Central memory CD8-positive, alpha-beta T cell (primary cell): ENCODE results near the gene PRTN3.
"Not testable (repeated sequence)": the region's sequence is repeated elsewhere in the genome, so short reads cannot be mapped to it uniquely, and the experiment has no call there.

ENCODE experiments used
- ATAC-seq: fragments of 150-1000 bp; cut with Tn5 transposase; replicated peaks from 2 replicates; pipeline ENCODE4 v1.10.0; 2022; ENCODE audit warnings: mild to moderate bottlenecking, moderate FRiP score, moderate number of reproducible peaks; ENCODE audit not compliant: poor library complexity, severe bottlenecking; ENCODE audit errors: extremely low read depth
- DNase-seq, 2 donors: peaks; one replicate each; pipeline ENCODE4 v3.0.0; 2021; ENCODE audit warnings: low spot score in 2 of 2
- H3K27ac Mint-ChIP-seq: one replicate; pipeline ENCODE4 v1.8.0; 2022; ENCODE audit warnings: low read depth, mild to moderate bottlenecking, moderate library complexity, mixed read lengths
- H3K27me3 Mint-ChIP-seq: one replicate; pipeline ENCODE4 v1.8.0; 2022; ENCODE audit warnings: mixed read lengths
- H3K36me3 Mint-ChIP-seq: one replicate; pipeline ENCODE4 v1.8.0; 2022; ENCODE audit warnings: mild to moderate bottlenecking, moderate library complexity, mixed read lengths; ENCODE audit not compliant: insufficient read depth
- H3K4me1 Mint-ChIP-seq: one replicate; pipeline ENCODE4 v1.8.0; 2022; ENCODE audit warnings: mixed read lengths
- H3K4me3 Mint-ChIP-seq: one replicate; pipeline ENCODE4 v1.8.0; 2022; ENCODE audit warnings: mild to moderate bottlenecking, moderate library complexity, mixed read lengths
- H3K9me3 Mint-ChIP-seq: one replicate; pipeline ENCODE4 v1.8.0; 2022; ENCODE audit warnings: mixed read lengths

PRTN3 gene

GRCh38 chr19:871446-872265 is 30.9 kb downstream of the PRTN3 start:
- Mint-ChIP-seq H3K9me3 (no peaks in the 10 kb centered on the region), H3K27me3 (no peaks in the 10 kb centered on the region), H3K4me1 (peaks cover 7% of the 10 kb centered on the region), H3K27ac (peak overlapping the region; percentile 82), H3K36me3 (peaks cover 24% of the 10 kb centered on the region), H3K4me3 (peak overlapping the region; percentile 65)
- DNase-seq (no peak), ATAC-seq (no peak)

- Mint-ChIP-seq H3K36me3 (peaks cover 23% of the 10 kb centered on the region), H3K4me3 (peak overlapping the region; percentile 65), H3K9me3 (no peaks in the 10 kb centered on the region)
These were observed 31.6 kb downstream of the PRTN3 start for GRCh38 chr19:872266-872951.

GRCh38 chr19:873084-873483 is 32.3 kb downstream of the PRTN3 start:
- H3K4me1 Mint-ChIP-seq, result peaks cover 7% of the 10 kb centered on the region
- peak; percentile 77 for ATAC-seq
- H3K9me3 Mint-ChIP-seq, result no peaks in the 10 kb centered on the region
- H3K4me3 Mint-ChIP-seq, result peak overlapping the region; percentile 65
- H3K27me3 Mint-ChIP-seq, result no peaks in the 10 kb centered on the region
- H3K36me3 Mint-ChIP-seq, result peaks cover 23% of the 10 kb centered on the region
- DNase-seq, result peak; percentile 25 to 39
- peak overlapping the region; percentile 82 for H3K27ac Mint-ChIP-seq

More at GRCh38 chr19:872266-872951, 31.6 kb downstream of the PRTN3 start:
- DNase-seq, result peak; percentile 69 to 77
- peaks cover 7% of the 10 kb centered on the region for H3K4me1 Mint-ChIP-seq
- no peaks in the 10 kb centered on the region for H3K27me3 Mint-ChIP-seq
- peak; percentile 83 for ATAC-seq
- H3K27ac Mint-ChIP-seq, result peak overlapping the region; percentile 82

- peaks cover 23% of the 10 kb centered on the region for H3K36me3 Mint-ChIP-seq
These were observed 32.8 kb downstream of the PRTN3 start for GRCh38 chr19:873561-874041.

GRCh38 chr19:875265-875879 is 34.6 kb downstream of the PRTN3 start:
- H3K36me3 Mint-ChIP-seq, result peaks cover 19% of the 10 kb centered on the region
- H3K27ac Mint-ChIP-seq, result no peak overlapping the region

More at GRCh38 chr19:873561-874041, 32.8 kb downstream of the PRTN3 start:
- no peak overlapping the region for H3K27ac Mint-ChIP-seq
- H3K9me3 Mint-ChIP-seq, result no peaks in the 10 kb centered on the region
- H3K27me3 Mint-ChIP-seq, result no peaks in the 10 kb centered on the region
- H3K4me1 Mint-ChIP-seq, result peaks cover 7% of the 10 kb centered on the region
- no peak overlapping the region for H3K4me3 Mint-ChIP-seq
- ATAC-seq, result no peak
- DNase-seq, result no peak

GRCh38 chr19:876089-876488 is 35.3 kb downstream of the PRTN3 start:
- H3K27me3 Mint-ChIP-seq, result no peaks in the 10 kb centered on the region
- H3K4me3 Mint-ChIP-seq, result no peak overlapping the region
- peaks cover 7% of the 10 kb centered on the region for H3K4me1 Mint-ChIP-seq
- H3K36me3 Mint-ChIP-seq, result peaks cover 18% of the 10 kb centered on the region
- DNase-seq (no peak), ATAC-seq (no peak)
- H3K27ac Mint-ChIP-seq, result no peak overlapping the region
- H3K9me3 Mint-ChIP-seq, result no peaks in the 10 kb centered on the region

More at GRCh38 chr19:875265-875879, 34.6 kb downstream of the PRTN3 start:
- Mint-ChIP-seq H3K27me3 (no peaks in the 10 kb centered on the region), H3K4me1 (peaks cover 7% of the 10 kb centered on the region), H3K4me3 (no peak overlapping the region), H3K9me3 (no peaks in the 10 kb centered on the region)
- DNase-seq, result no peak
- ATAC-seq, result no peak

- ATAC-seq (no peak), DNase-seq (no peak)
- Mint-ChIP-seq H3K27me3 (no peaks in the 10 kb centered on the region), H3K9me3 (no peaks in the 10 kb centered on the region), H3K4me3 (no peak overlapping the region), H3K4me1 (peaks cover 7% of the 10 kb centered on the region), H3K27ac (no peak overlapping the region), H3K36me3 (peaks cover 13% of the 10 kb centered on the region)
These were observed 36.0 kb downstream of the PRTN3 start for GRCh38 chr19:876780-877314.

- not testable (repeated sequence) for H3K27ac Mint-ChIP-seq, H3K4me3 Mint-ChIP-seq, H3K36me3 Mint-ChIP-seq, H3K27me3 Mint-ChIP-seq, DNase-seq, H3K4me1 Mint-ChIP-seq, ATAC-seq, H3K9me3 Mint-ChIP-seq
These were observed 37.3 kb downstream of the PRTN3 start for GRCh38 chr19:877992-878660.

- not testable (repeated sequence) for H3K36me3 Mint-ChIP-seq, H3K4me1 Mint-ChIP-seq, H3K4me3 Mint-ChIP-seq, H3K9me3 Mint-ChIP-seq, ATAC-seq, DNase-seq, H3K27me3 Mint-ChIP-seq, H3K27ac Mint-ChIP-seq
These were observed 38.2 kb downstream of the PRTN3 start for GRCh38 chr19:878751-879561.

GRCh38 chr19:879711-880438 is 39.1 kb downstream of the PRTN3 start:
- no peak overlapping the region for H3K4me3 Mint-ChIP-seq
- DNase-seq, result no peak
- no peak for ATAC-seq
- peaks cover 8% of the 10 kb centered on the region for H3K36me3 Mint-ChIP-seq
- H3K27me3 Mint-ChIP-seq, result no peaks in the 10 kb centered on the region
- H3K27ac Mint-ChIP-seq, result no peak overlapping the region
- no peaks in the 10 kb centered on the region for H3K4me1 Mint-ChIP-seq
- no peaks in the 10 kb centered on the region for H3K9me3 Mint-ChIP-seq
